ENCODE measurements around the gene AHNAK2.

The AHNAK2 gene

GRCh38 chr14:104981699-104982541, 3.7 kb upstream of the AHNAK2 start:
- no peak for ATAC-seq
- TF ChIP-seq ZNF70 (CRISPR knock-in tag; IDR thresholded peaks at IDR 0.05): no peak
- TF ChIP-seq ZFP30 (CRISPR knock-in tag; IDR thresholded peaks at IDR 0.05): no peak
- no peak for TF ChIP-seq OSR1 (CRISPR knock-in tag; IDR thresholded peaks at IDR 0.05)

- TF ChIP-seq ZFP3 (CRISPR knock-in tag; IDR thresholded peaks at IDR 0.05) (no peak), TSHZ2 (CRISPR knock-in tag; IDR thresholded peaks at IDR 0.05) (no peak), ESRRG (CRISPR knock-in tag; IDR thresholded peaks at IDR 0.05) (no peak), ZNF565 (CRISPR knock-in tag; conservative IDR thresholded peaks at IDR 0.05; ENCODE audit: low read depth) (no peak), PPARA (CRISPR knock-in tag; IDR thresholded peaks at IDR 0.05; ENCODE audit: borderline replicate concordance) (no peak), ARNTL (CRISPR knock-in tag; IDR thresholded peaks at IDR 0.05; ENCODE audit: borderline replicate concordance, low read depth) (no peak), PATZ1 (CRISPR knock-in tag; IDR thresholded peaks at IDR 0.05; ENCODE audit: borderline replicate concordance) (no peak), SNAI2 (CRISPR knock-in tag; IDR thresholded peaks at IDR 0.05) (no peak), ZNF8 (CRISPR knock-in tag; IDR thresholded peaks at IDR 0.05) (no peak), ZNF70 (CRISPR knock-in tag; IDR thresholded peaks at IDR 0.05) (no peak), ZC3H10 (CRISPR knock-in tag; IDR thresholded peaks at IDR 0.05) (no peak), GLIS3 (CRISPR knock-in tag; IDR thresholded peaks at IDR 0.05) (no peak), CSDC2 (CRISPR knock-in tag; IDR thresholded peaks at IDR 0.05) (no peak), ZFP30 (CRISPR knock-in tag; IDR thresholded peaks at IDR 0.05) (no peak), TCF4 (CRISPR knock-in tag; IDR thresholded peaks at IDR 0.05; ENCODE audit: borderline replicate concordance) (no peak), TOX (CRISPR knock-in tag; IDR thresholded peaks at IDR 0.05; ENCODE audit: borderline replicate concordance) (no peak), OSR1 (CRISPR knock-in tag; IDR thresholded peaks at IDR 0.05) (no peak)
- TF ChIP-seq, protein P1, sequence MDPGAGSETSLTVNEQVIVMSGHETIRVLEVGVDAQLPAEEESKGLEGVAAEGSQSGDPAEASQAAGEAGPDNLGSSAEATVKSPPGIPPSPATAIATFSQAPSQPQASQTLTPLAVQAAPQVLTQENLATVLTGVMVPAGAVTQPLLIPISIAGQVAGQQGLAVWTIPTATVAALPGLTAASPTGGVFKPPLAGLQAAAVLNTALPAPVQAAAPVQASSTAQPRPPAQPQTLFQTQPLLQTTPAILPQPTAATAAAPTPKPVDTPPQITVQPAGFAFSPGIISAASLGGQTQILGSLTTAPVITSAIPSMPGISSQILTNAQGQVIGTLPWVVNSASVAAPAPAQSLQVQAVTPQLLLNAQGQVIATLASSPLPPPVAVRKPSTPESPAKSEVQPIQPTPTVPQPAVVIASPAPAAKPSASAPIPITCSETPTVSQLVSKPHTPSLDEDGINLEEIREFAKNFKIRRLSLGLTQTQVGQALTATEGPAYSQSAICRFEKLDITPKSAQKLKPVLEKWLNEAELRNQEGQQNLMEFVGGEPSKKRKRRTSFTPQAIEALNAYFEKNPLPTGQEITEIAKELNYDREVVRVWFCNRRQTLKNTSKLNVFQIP (CRISPR knock-in tag; IDR thresholded peaks at IDR 0.05; ENCODE audit: borderline replicate concordance, low read depth): no peak
- TF ChIP-seq, protein P2, sequence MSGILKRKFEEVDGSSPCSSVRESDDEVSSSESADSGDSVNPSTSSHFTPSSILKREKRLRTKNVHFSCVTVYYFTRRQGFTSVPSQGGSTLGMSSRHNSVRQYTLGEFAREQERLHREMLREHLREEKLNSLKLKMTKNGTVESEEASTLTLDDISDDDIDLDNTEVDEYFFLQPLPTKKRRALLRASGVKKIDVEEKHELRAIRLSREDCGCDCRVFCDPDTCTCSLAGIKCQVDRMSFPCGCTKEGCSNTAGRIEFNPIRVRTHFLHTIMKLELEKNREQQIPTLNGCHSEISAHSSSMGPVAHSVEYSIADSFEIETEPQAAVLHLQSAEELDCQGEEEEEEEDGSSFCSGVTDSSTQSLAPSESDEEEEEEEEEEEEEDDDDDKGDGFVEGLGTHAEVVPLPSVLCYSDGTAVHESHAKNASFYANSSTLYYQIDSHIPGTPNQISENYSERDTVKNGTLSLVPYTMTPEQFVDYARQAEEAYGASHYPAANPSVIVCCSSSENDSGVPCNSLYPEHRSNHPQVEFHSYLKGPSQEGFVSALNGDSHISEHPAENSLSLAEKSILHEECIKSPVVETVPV (CRISPR knock-in tag; IDR thresholded peaks at IDR 0.05): no peak
- TF ChIP-seq, protein P3, sequence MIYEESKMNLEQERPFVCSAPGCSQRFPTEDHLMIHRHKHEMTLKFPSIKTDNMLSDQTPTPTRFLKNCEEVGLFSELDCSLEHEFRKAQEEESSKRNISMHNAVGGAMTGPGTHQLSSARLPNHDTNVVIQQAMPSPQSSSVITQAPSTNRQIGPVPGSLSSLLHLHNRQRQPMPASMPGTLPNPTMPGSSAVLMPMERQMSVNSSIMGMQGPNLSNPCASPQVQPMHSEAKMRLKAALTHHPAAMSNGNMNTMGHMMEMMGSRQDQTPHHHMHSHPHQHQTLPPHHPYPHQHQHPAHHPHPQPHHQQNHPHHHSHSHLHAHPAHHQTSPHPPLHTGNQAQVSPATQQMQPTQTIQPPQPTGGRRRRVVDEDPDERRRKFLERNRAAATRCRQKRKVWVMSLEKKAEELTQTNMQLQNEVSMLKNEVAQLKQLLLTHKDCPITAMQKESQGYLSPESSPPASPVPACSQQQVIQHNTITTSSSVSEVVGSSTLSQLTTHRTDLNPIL (CRISPR knock-in tag; IDR thresholded peaks at IDR 0.05; ENCODE audit: low read depth): no peak
- ATAC-seq: no peak; the same call in 2 of the 3 replicates
Measured at GRCh38 chr14:104980611-104981531, 2.7 kb upstream of the AHNAK2 start.

Measured in SK-N-SH treated with all-trans-retinoic acid at 6 μM for 48 hours (cell line).